GM21423 (cell line): ENCODE measurements around the gene SEC11A.

Experiments
- ATAC-seq: cut with Tn5 transposase; IDR thresholded peaks from one replicate; pipeline ENCODE4 v1.9.1; 2021; ENCODE audit warnings: mild to moderate bottlenecking, moderate library complexity; ENCODE audit not compliant: unreplicated experiment

Gene SEC11A

GRCh38 chr15:84740691-84741090 is 24.8 kb upstream of the SEC11A start:
- ATAC-seq = no peak

GRCh38 chr15:84737005-84737404 is 21.1 kb upstream of the SEC11A start:
- no peak for ATAC-seq

GRCh38 chr15:84736375-84736774 is 20.4 kb upstream of the SEC11A start:
- ATAC-seq = peak; percentile 48

- peak; percentile 29 for ATAC-seq
These were observed 19.6 kb upstream of the SEC11A start for GRCh38 chr15:84735480-84736061.

GRCh38 chr15:84734794-84735479 is 19.0 kb upstream of the SEC11A start:
- peak; percentile 64 for ATAC-seq

GRCh38 chr15:84731774-84732173 is 15.8 kb upstream of the SEC11A start:
- ATAC-seq = no peak

- no peak for ATAC-seq
These were observed 11.5 kb upstream of the SEC11A start for GRCh38 chr15:84727429-84727828.

GRCh38 chr15:84725001-84725491 is 9.1 kb upstream of the SEC11A start:
- peak; percentile 77 for ATAC-seq

GRCh38 chr15:84722628-84723027 is 6.7 kb upstream of the SEC11A start:
- ATAC-seq = no peak

- no peak for ATAC-seq
These were observed 5.4 kb upstream of the SEC11A start for GRCh38 chr15:84721371-84721770.

- peak; percentile 0 for ATAC-seq
These were observed 401 bp downstream of the SEC11A start for GRCh38 chr15:84715441-84716035.

- ATAC-seq = no peak
These were observed 1.1 kb downstream of the SEC11A start for GRCh38 chr15:84714821-84715220.

- ATAC-seq = no peak
These were observed 1.6 kb downstream of the SEC11A start for GRCh38 chr15:84714372-84714771.

- ATAC-seq = no peak
These were observed 12.1 kb downstream of the SEC11A start for GRCh38 chr15:84703808-84704207.

GRCh38 chr15:84702961-84703482 is 12.9 kb downstream of the SEC11A start:
- no peak for ATAC-seq

GRCh38 chr15:84699538-84700191 is 16.3 kb downstream of the SEC11A start:
- no peak for ATAC-seq

- ATAC-seq = no peak
These were observed 18.5 kb downstream of the SEC11A start for GRCh38 chr15:84697236-84697990.

GRCh38 chr15:84696757-84697156 is 19.2 kb downstream of the SEC11A start:
- no peak for ATAC-seq

- no peak for ATAC-seq
These were observed 25.6 kb downstream of the SEC11A start for GRCh38 chr15:84690342-84690741.

- ATAC-seq = no peak
These were observed 26.1 kb downstream of the SEC11A start for GRCh38 chr15:84689858-84690257.

GRCh38 chr15:84686446-84686845 is 29.5 kb downstream of the SEC11A start:
- peak; percentile 71 for ATAC-seq
